Large intestine (tissue), 3 donors: ENCODE data around the gene ASB16. TPM values are rescaled to one million over a fixed set of nuclear protein-coding genes. Genes with fewer than 3 reads are reported as not detected.
"Not testable (repeated sequence)": the region's sequence is repeated elsewhere in the genome, so short reads cannot be mapped to it uniquely, and the experiment has no call there.

Experiments used
- DNase-seq, 2 donors: peaks; one replicate each; pipeline versions ENCODE4 v3.0.0 to v3.0.0-alpha.2; 2013
- H3K27ac ChIP-seq: one replicate; pipeline ENCODE4 v1.5.1; 2013; ENCODE audit warnings: low read length
- H3K27me3 ChIP-seq: 2 replicates; pipeline ENCODE4 v1.6.1; 2013; ENCODE audit warnings: low read length; ENCODE audit not compliant: control insufficient read depth, insufficient read depth
- H3K36me3 ChIP-seq: 2 replicates; pipeline ENCODE4 v1.6.1; 2013; ENCODE audit warnings: low read length; ENCODE audit not compliant: control insufficient read depth, insufficient read depth
- H3K4me1 ChIP-seq: one replicate; pipeline ENCODE4 v1.6.1; 2013; ENCODE audit warnings: low read length; ENCODE audit not compliant: control insufficient read depth, insufficient read depth
- H3K4me3 ChIP-seq: one replicate; pipeline ENCODE4 v1.5.1; 2013; ENCODE audit warnings: low read length
- H3K9me3 ChIP-seq: one replicate; pipeline ENCODE4 v1.6.1; 2013; ENCODE audit warnings: mild to moderate bottlenecking, low read depth, low read length, moderate library complexity; ENCODE audit not compliant: control insufficient read depth
- WGBS: methylation state at CpG from one replicate; pipeline ENCODE4 v1.1.5; 2013; ENCODE audit warnings: low lambda C conversion rate; ENCODE audit not compliant: insufficient coverage; 5-methylcytosine and 5-hydroxymethylcytosine counted together
- polyA plus RNA-seq: library from polyadenylated mRNA; unstranded; fragments of 120-200 nt; gene quantifications from one replicate; pipeline ENCODE4 v1.2.1, GENCODE V29; 2013

The ASB16 gene
- polyA plus RNA-seq, 1 donor: 2.5 TPM

DNA sequence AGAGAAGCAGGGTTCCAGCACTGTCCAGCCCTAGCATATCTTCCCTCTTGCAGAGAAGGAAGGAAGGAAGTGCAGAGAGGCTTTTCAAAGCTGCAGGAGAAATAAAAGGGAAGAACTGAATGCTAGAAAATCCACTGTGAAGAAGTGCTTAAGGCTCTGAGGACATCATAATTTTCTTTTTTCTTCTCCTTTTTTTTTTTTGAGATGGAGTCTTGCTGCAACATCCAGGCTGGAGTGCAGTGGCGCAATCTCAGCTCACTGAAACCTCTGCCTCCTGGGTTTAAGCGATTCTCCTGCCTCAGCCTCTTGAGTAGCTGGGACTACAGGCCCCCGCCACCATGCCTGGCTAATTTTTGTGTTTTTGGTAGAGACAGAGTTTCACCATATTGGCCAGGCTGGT lies 21.4 kb upstream of the ASB16 start:
- H3K27ac ChIP-seq, H3K4me3 ChIP-seq, H3K27me3 ChIP-seq, H3K9me3 ChIP-seq, DNase-seq, H3K4me1 ChIP-seq: not testable (repeated sequence)
- WGBS: no CpG with 5 or more reads among the region's 3 CpGs
- peaks cover 11% of the 10 kb centered on the region for H3K36me3 ChIP-seq

DNA sequence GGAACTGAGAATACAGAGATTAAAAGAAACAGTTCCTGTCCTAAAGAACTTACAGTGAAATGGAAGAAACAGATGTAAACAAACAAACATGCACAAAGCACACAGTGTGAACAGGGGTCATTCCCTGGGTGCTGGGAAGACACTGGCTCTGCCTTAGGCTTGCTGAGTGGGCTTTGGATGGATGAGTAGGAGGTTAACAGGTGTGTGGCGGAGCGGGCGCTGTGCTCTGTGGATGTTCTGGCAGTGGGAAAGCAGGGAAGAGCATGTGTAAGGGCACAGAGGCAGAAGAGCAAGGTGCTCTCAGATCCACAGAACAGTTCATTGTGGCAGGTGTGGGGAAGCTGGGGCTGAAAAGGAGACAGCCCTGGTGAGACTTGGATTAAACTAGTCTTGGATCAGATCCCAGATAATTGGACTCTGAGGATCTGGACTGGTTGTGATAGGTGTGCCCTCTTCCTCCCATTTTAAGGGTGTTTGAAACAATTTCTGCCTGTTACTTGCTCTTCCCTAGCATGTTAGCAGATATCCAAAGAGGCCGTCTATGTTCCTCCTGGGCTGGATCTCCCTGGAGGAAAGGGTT lies 20.7 kb upstream of the ASB16 start:
- no CpG with 5 or more reads among the region's 4 CpGs for WGBS
- no peaks in the 10 kb centered on the region for H3K4me1 ChIP-seq

DNA sequence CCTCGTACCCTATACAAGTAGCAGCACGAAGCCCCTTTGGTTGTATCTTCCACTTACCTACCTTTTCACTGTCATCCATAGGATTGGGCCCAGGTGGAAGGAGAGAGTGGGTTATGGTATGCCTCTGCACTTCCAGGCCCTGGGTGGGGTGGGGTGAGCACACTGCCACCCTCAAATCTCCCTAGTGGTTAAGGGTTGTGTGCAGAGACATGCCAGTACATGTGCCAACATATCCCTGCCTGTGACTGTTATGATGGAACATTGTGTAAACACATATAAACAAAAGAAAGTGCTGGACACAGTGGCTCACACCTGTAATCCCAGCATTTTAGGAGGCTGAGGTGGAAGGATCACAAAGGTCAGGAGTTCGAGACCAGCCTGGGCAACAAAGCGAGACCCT lies 17.6 kb upstream of the ASB16 start:
- H3K36me3 ChIP-seq: peaks cover 7% of the 10 kb centered on the region
- no peak overlapping the region for H3K4me3 ChIP-seq
- DNase-seq: no peak
- H3K9me3 ChIP-seq: no peaks in the 10 kb centered on the region
- no CpG with 5 or more reads among the region's 4 CpGs for WGBS
- H3K27ac ChIP-seq: no peak overlapping the region
- no peaks in the 10 kb centered on the region for H3K4me1 ChIP-seq
- H3K27me3 ChIP-seq: no peaks in the 10 kb centered on the region

More for the DNA sequence above, 20.7 kb upstream of the ASB16 start:
- Histone ChIP-seq H3K27ac (no peak overlapping the region), H3K36me3 (peaks cover 11% of the 10 kb centered on the region), H3K9me3 (no peaks in the 10 kb centered on the region), H3K27me3 (no peaks in the 10 kb centered on the region), H3K4me3 (no peak overlapping the region)
- no peak for DNase-seq

DNA sequence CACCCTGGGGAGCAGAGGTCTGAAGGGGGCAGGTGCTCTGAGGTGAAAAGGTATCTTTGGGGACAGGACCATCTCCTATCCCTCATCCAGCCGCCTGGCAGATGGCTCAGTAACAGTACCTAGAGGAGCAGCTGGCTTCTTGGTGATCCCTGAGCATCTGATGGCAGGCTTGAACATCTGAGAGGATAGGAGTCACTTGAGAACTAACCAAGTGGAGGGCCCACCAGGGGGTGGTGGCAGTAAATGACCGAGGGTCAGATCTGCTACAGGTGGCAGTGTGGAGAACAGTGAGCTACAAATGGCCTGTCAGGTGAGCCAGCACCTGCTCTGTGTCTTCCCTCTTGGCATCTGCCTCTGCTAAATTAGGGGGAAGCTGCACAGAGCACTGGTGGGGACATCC lies 15.0 kb upstream of the ASB16 start:
- Histone ChIP-seq H3K9me3 (no peaks in the 10 kb centered on the region), H3K4me1 (no peaks in the 10 kb centered on the region), H3K27me3 (no peaks in the 10 kb centered on the region), H3K36me3 (peaks cover 4% of the 10 kb centered on the region), H3K4me3 (no peak overlapping the region), H3K27ac (no peak overlapping the region)
- WGBS: no CpG with 5 or more reads among the region's 2 CpGs
- DNase-seq: no peak

DNA sequence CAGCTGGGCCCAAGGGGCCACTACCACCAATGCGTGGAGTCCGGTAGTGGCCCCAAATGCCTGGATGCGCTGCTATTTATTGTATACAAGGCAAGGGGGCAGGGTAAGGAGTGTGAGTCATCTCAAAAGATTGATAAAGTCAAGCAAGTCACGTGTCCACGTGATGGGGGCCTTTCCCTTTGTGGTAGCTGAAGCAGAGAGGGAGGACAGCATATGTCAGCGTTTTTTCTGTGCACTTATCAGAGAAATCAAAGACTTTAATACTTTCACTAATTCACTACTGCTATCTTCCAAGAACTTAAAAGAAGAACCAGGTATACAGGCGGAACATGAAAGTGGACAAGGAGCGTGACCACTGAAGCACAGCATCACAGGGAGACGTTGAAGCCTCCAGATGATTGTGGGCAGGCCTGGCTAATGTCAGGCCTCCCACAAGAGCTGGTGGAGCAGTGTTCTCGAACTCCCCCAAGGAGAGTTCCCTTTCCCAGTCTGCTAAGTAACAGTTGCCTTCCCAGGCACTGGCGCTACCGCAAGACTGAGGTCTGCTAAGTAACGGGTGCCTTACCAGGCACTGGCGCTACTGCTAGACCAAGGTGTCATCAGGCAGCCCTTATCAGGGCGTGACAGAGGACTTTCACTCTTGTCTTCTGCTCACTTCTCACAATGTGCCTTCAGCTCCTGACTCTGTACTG lies 10.8 kb upstream of the ASB16 start:
- WGBS: 80% methylated on average over 1 of the region's 15 CpGs
- no peaks in the 10 kb centered on the region for H3K9me3 ChIP-seq
- peaks cover 4% of the 10 kb centered on the region for H3K36me3 ChIP-seq
- H3K27me3 ChIP-seq: no peaks in the 10 kb centered on the region
- H3K4me1 ChIP-seq: peaks cover 2% of the 10 kb centered on the region
- no peak overlapping the region for H3K27ac ChIP-seq
- no peak overlapping the region for H3K4me3 ChIP-seq
- DNase-seq: peak; percentile 39 to 49

DNA sequence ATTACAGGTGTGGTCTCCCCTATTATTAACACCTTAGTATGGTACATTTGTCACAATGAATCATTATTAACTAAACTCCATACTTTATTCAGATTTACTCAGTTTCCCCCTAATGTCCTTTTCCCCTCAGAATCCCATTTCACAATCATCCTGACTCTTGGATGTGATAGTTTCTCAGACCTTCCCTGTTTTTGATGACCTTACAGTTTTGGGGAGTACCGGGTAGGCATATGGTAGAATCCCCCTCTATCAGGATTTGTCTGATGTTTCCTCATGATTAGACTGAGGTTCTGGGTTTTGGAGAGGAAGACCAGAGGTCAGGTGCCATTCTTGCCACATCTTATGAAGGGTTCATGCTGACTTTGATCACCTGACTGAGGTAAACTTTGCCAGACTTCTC lies 6.0 kb upstream of the ASB16 start:
- no CpG with 5 or more reads among the region's 1 CpG for WGBS
- no peak for DNase-seq
- Histone ChIP-seq H3K4me1 (peaks cover 6% of the 10 kb centered on the region), H3K36me3 (no peaks in the 10 kb centered on the region), H3K9me3 (no peaks in the 10 kb centered on the region), H3K27ac (no peak overlapping the region), H3K4me3 (no peak overlapping the region), H3K27me3 (no peaks in the 10 kb centered on the region)

DNA sequence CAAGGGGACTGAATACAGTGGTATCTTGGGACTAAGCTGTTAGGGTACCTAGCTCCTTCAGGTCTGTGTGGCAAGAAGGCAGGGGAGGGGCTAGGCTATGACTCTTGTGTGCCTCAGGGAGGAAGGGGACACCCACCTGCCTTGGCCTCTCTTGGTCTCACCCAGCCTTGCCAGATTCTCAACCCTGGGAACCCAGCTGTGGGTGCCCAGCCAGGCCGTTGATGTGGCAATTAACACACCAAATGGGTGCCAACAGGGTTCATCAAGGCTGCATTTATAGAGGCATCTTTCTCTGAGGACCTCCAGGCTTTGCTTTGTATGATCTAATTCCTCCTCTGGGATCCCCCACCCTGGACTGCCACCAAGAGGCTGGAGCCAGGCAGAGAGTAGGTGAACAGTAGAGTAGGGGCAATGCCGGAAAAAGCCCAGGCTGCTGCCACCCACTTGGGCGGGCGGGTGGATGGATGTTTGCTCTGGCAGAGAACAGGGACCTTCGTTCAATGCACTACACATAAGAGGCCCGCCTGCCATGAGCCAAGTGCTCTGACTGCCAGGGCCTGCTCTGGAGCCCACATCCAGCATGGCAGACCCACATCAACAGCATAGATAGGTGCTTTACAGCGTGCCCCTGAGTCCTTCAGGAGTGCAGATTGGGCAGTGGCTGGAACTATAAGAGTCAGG lies 3.2 kb upstream of the ASB16 start:
- Histone ChIP-seq H3K27ac (no peak overlapping the region), H3K27me3 (peaks cover 7% of the 10 kb centered on the region), H3K4me3 (no peak overlapping the region), H3K36me3 (no peaks in the 10 kb centered on the region), H3K4me1 (peaks cover 10% of the 10 kb centered on the region), H3K9me3 (no peaks in the 10 kb centered on the region)
- DNase-seq: no peak
- WGBS: no CpG with 5 or more reads among the region's 7 CpGs

DNA sequence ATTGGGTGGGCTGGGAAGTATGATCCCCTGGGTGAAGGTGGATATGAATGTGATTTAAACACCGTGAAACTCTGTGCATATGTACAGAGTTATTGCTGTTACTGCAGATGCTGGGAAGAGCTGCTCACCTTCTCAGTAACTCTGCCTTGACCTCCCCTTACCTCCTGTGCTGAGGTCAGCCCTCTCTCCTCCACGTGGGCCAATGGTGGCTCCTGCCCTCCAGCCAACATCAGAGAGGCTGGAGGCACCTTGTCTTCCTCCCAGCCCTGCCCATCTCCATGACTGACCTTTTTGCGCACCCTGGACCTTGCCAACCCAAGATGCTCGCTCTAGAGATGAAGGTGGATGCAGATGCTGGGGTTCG lies 387 bp upstream of the ASB16 start:
- H3K9me3 ChIP-seq: no peaks in the 10 kb centered on the region
- no peak for DNase-seq
- no CpG with 5 or more reads among the region's 5 CpGs for WGBS
- no peak overlapping the region for H3K4me3 ChIP-seq
- peaks cover 2% of the 10 kb centered on the region for H3K36me3 ChIP-seq
- peaks cover 10% of the 10 kb centered on the region for H3K4me1 ChIP-seq
- H3K27me3 ChIP-seq: peaks cover 7% of the 10 kb centered on the region
- H3K27ac ChIP-seq: peak overlapping the region; percentile 28

DNA sequence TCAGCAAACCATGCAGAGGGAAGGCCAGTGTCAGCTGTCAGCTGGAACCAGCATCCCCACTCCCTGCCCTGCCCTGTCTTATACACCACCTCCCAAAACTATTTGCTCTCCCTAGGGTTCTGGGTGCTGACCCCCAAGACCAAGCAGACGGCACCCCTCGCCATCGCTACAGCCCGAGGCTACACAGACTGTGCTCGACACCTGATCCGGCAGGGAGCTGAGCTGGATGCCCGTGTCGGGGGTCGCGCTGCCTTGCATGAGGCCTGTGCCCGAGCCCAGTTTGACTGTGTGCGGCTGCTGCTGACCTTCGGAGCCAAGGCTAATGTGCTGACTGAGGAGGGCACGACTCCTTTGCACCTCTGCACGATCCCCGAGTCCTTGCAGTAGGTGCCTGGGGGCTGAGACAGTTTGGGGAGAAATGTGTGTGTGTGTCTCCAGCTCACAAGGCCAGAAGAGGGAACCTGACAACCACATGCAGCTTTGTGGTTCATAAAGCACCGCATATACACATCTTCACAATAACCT lies 1.5 kb downstream of the ASB16 start:
- Histone ChIP-seq H3K27ac (no peak overlapping the region), H3K4me3 (no peak overlapping the region), H3K27me3 (peaks cover 7% of the 10 kb centered on the region), H3K9me3 (no peaks in the 10 kb centered on the region), H3K36me3 (peaks cover 9% of the 10 kb centered on the region), H3K4me1 (peaks cover 10% of the 10 kb centered on the region)
- DNase-seq: no peak
- no CpG with 5 or more reads among the region's 17 CpGs for WGBS

DNA sequence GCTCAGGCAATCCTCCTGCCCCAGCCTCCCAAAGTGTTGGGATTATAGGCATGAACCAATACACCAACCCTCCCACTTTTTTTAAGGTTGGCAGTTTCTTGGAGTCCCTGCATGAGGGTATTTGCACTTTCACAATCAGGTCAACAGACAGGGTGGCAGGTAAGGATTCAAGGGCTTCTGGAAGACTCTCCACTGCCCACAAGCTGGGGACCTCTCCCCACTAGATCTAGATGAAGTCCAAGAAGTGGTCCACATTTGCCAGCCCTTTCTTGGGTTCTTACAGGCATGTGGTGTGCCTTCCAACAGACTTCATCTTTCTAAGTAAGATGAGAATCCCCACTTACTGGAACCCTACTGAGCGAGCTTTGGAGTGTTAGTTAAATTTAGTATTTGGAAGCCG lies 3.9 kb downstream of the ASB16 start:
- peaks cover 7% of the 10 kb centered on the region for H3K27me3 ChIP-seq
- no peaks in the 10 kb centered on the region for H3K9me3 ChIP-seq
- no peak overlapping the region for H3K4me3 ChIP-seq
- WGBS: no CpG with 5 or more reads among the region's 2 CpGs
- DNase-seq: no peak
- peaks cover 6% of the 10 kb centered on the region for H3K4me1 ChIP-seq
- peaks cover 25% of the 10 kb centered on the region for H3K36me3 ChIP-seq
- H3K27ac ChIP-seq: no peak overlapping the region
